GM19099 (cell line): ENCODE results near the gene SNCA.

Experiments
- POLR2A ChIP-seq: IDR thresholded peaks from 3 replicates; pipeline ENCODE4 v1.6.1; 2011; ENCODE audit warnings: low read depth; ENCODE audit not compliant: insufficient read length; ENCODE audit errors: extremely low read depth

The SNCA gene

GRCh38 chr4:89835413-89835812, 1.5 kb downstream of the SNCA start:
- no peak for TF ChIP-seq POLR2A

- TF ChIP-seq POLR2A = no peak
These were observed 2.3 kb downstream of the SNCA start for GRCh38 chr4:89834486-89835209.

- no peak for TF ChIP-seq POLR2A
These were observed 7.4 kb downstream of the SNCA start for GRCh38 chr4:89829470-89830138.

- TF ChIP-seq POLR2A = no peak
These were observed 13.5 kb downstream of the SNCA start for GRCh38 chr4:89823416-89823815.

- no peak for TF ChIP-seq POLR2A
These were observed 15.3 kb downstream of the SNCA start for GRCh38 chr4:89821612-89822011.

GRCh38 chr4:89820010-89820409, 17.0 kb downstream of the SNCA start:
- TF ChIP-seq POLR2A = no peak

- TF ChIP-seq POLR2A = no peak
These were observed 22.6 kb downstream of the SNCA start for GRCh38 chr4:89814362-89814761.

GRCh38 chr4:89813197-89813596, 23.8 kb downstream of the SNCA start:
- no peak for TF ChIP-seq POLR2A

- no peak for TF ChIP-seq POLR2A
These were observed 29.4 kb downstream of the SNCA start for GRCh38 chr4:89807441-89808140.

- TF ChIP-seq POLR2A = no peak
These were observed 31.7 kb downstream of the SNCA start for GRCh38 chr4:89805297-89805696.

GRCh38 chr4:89803915-89804314, 33.0 kb downstream of the SNCA start:
- TF ChIP-seq POLR2A = no peak

- no peak for TF ChIP-seq POLR2A
These were observed 33.9 kb downstream of the SNCA start for GRCh38 chr4:89803036-89803435.

- no peak for TF ChIP-seq POLR2A
These were observed 36.3 kb downstream of the SNCA start for GRCh38 chr4:89800527-89801103.

- TF ChIP-seq POLR2A = no peak
These were observed 36.9 kb downstream of the SNCA start for GRCh38 chr4:89800012-89800516.

GRCh38 chr4:89799071-89799470, 37.9 kb downstream of the SNCA start:
- TF ChIP-seq POLR2A = no peak

GRCh38 chr4:89797117-89797516, 39.8 kb downstream of the SNCA start:
- no peak for TF ChIP-seq POLR2A
